ENCODE measurements around the gene HSPA1A.
"Not testable (repeated sequence)": the region's sequence is repeated elsewhere in the genome, so short reads cannot be mapped to it uniquely, and the experiment has no call there.

Gene HSPA1A

GRCh38 chr6:31847276-31847978 lies 32.1 kb downstream of the HSPA1A start:
- no peak overlapping the region for H3K4me3 ChIP-seq (ENCODE audit: low read depth, low read length)
- no peak for TF ChIP-seq CTCF (IDR thresholded peaks at IDR 0.05; ENCODE audit: borderline replicate concordance, insufficient read depth, low read depth, low read length)

DNA sequence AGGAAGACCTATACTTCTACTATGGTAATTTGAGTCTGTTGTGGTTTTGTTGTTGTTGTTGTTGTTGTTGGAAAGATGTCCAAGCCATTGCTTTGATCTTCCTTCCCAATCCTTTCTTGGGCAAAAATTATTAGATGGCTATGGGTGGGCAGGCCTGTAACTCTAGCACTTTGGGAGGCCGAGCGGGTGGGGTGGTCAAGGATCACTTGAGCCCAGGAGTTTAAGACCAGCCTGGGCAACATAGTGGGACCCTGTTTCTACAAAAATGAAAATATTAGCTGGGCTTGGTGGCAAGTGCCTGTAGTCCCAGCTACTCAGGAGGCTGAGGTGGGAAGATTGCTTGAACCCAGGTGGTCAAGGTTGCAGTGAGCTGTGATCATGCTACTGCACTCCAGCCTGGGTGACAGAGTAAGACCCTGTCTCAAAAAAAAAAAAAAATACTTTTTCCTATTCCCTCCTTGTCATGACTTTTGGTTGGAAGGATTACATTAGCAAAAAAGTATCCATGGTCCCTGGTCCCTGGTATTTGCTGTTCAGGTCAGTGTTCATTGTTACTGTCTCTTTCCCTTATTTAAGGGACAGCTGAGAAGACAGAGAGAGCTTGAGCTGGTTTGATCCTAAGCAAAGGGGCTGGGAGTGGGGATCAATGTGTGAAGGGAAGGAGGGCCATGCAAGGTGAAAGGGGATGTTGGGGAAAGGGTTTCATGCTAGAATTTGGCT lies 35.6 kb downstream of the HSPA1A start:
- no peak for TF ChIP-seq CTCF (IDR thresholded peaks at IDR 0.05; ENCODE audit: borderline replicate concordance, insufficient read depth, low read depth, low read length)
- H3K4me3 ChIP-seq (ENCODE audit: low read depth, low read length): no peak overlapping the region

DNA sequence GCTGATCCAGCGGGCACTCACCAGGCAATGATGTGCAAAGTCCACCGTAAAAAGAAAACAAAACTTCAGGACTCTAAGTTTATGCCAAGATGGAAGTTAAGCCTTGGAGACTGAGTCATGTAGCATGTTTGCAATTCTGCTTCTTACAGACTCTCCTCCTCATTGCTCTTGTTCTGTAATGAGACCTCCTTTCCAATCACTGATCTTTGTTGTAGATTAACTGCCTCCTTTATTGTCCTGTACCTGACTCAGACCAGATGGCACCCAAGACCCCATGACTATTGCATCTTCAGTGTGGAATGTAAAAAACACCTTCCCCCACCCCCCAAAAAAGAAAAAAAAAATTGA lies 36.1 kb downstream of the HSPA1A start:
- no peak for TF ChIP-seq CTCF (IDR thresholded peaks at IDR 0.05; ENCODE audit: borderline replicate concordance, insufficient read depth, low read depth, low read length)
- H3K4me3 ChIP-seq (ENCODE audit: low read depth, low read length): no peak overlapping the region

GRCh38 chr6:31851980-31852718 lies 36.8 kb downstream of the HSPA1A start:
- not testable (repeated sequence) for H3K4me3 ChIP-seq (ENCODE audit: low read depth, low read length)

DNA sequence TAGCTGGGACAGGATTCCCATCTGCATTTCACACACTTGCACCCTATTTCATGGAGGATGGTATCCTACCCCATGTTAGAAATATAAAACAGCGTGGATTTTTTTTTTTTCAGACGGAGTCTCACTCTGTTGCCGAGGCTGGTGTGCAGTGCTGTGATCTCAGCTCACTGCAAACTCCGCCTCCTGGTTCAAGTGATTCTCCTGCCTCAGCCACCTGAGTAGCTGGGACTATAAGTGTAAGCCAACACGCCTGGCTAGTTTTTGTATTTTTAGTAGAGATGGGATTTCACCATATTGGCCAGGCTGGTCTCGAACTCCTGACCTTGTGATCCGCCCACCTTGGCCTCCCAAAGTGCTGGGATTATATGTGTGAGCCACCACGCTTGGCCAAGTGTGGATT lies 42.4 kb downstream of the HSPA1A start:
- H3K4me3 ChIP-seq (ENCODE audit: low read depth, low read length): not testable (repeated sequence)

- TF ChIP-seq CTCF (IDR thresholded peaks at IDR 0.05; ENCODE audit: borderline replicate concordance, insufficient read depth, low read depth, low read length): no peak
- H3K4me3 ChIP-seq (ENCODE audit: low read depth, low read length): no peak overlapping the region
Measured at GRCh38 chr6:31858707-31859106, 43.4 kb downstream of the HSPA1A start.

DNA sequence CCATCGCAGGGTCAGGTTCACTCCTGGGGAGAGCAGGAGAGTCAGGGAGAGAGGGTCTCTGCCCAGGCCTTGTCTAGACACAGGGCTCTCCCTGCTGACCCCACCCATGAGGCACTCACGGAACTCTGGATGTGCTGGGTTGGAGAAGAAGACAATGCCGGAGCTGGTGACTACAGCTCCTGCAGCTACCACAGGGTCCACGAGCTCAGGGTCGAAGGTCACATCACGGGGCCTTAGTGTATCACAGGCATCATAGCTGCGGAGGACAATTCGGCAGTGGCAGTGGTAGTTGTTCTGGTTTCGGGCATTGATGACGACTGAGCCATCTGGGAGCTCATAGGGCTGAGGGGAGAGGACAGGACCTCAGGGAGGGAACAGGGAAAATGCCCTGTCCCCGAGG lies 44.6 kb downstream of the HSPA1A start:
- TF ChIP-seq CTCF (IDR thresholded peaks at IDR 0.05; ENCODE audit: borderline replicate concordance, insufficient read depth, low read depth, low read length): no peak
- H3K4me3 ChIP-seq (ENCODE audit: low read depth, low read length): no peak overlapping the region

- H3K4me3 ChIP-seq (ENCODE audit: low read depth, low read length): no peak overlapping the region
- no peak for TF ChIP-seq CTCF (IDR thresholded peaks at IDR 0.05; ENCODE audit: borderline replicate concordance, insufficient read depth, low read depth, low read length)
Measured at GRCh38 chr6:31860349-31860748, 45.0 kb downstream of the HSPA1A start.
